ENCODE results near the gene KCNMB2.
A peak's percentile ranks its signal among the peaks of the same experiment; 100 is the strongest.
"Not testable (repeated sequence)": the region's sequence is repeated elsewhere in the genome, so short reads cannot be mapped to it uniquely, and the experiment has no call there.

KCNMB2 gene

DNA sequence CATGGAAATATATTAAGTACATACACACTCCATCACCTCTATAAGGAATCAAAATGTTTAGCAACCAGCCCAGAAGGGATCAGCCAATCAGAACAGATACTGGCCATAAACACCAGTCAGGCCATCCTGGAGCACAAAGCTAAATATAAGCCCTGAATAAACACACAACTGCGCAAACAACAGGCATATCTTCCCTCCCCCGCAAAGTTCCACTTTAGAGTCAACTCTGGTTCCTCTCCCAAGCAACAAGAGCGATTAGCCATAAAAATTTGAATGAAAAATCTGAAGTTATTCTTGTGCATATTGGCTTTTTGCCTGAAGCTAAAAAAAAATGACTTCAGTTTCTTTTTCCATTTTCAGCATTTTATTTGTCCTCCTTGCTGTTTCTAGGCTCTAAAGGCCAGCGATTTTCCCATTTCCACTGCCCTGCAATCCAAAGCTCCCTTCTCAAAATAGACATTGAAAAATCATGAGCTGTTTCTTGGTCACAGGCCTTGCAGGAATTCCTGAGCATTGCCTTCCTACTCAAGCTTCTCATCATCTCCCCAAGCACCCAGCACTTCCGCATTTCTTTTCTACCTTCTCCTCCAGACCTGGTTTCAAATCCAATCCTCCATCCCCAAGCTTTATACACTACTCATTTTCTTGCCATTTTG lies 287.5 kb downstream of the KCNMB2 start:
- intact Hi-C loops (cut with DNase I) = no loop called here
- no peak for DNase-seq

DNA sequence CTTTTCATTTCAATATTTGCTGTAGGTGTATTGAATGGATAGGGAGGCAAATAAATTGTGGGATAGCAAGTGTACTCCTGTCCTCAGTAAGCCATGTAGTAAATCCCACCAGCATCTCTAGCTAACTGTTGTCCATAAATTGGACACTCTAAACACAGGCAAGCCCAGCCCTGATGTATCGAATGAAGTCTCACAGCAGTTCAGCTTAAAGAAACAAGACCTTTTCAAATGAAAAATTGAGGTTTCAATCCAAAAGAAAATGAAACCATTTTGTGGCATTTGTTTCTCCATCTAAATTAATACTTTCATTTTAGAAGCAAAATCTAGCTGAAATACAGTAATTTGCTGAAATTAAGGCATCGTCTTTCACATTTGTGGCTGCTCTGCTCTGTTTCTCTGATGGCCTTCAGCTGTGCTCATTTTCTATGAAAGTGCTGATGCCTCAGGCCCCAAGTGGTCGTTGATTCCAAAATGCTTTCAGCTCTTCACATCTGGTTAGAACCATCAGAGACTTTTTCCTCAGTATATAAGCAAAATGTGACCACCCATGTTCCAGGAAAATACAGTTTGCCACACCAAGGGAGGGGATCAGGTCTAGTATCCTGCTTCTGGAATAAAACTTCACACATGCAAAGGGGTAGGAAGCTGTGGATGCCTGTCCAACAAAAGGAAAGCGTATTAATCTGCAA lies 290.3 kb downstream of the KCNMB2 start:
- no peak for DNase-seq
- intact Hi-C loops (cut with DNase I) = no loop called here

DNA sequence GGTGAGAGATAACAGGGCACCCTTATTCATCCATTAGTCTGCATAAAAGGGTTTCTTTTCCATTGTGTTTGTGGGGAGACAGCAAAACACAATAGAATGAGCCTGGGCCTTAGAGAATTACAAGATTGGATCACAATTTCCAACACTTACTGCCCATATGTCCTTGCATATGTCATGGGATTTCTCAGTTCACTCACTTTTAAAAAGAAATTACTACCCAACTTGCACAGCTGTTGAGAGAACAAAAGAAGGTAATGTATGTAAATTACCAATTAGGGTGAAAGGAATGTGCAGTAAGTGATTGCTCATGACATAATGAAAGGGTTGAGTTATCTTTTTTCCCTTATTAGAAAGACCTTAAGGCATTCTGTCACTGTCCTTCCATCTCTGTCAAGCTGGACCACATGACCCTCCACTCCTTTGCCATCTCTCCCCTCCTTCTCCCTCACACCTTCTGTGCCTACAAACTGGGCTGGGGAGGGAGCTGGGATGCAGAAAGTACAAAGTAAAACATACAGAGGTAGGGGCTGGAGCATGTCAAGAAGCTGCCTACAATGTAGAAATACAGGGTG lies 291.1 kb downstream of the KCNMB2 start:
- intact Hi-C loops (cut with DNase I) = no loop called here
- no peak for DNase-seq

DNA sequence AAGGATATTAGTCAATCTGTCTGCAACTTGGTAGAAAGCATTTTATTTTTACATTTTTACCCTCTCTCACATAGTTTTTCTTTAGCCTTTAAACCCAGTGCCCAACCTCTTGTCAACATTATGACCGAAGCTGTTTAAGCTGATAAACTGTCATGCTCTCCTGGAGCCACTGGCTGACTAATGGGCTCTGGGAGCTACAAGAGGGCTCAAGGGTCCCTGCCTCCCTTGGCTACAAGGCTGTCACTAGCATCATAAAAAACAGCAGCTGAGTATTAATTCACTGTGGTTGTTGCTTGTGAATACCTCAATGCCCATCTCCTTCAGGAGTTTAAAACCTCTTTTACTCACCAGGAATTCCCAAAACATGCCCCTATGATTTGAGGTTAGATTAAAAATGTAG lies 297.5 kb downstream of the KCNMB2 start:
- no peak for DNase-seq
- intact Hi-C loops (cut with DNase I) = no loop called here

DNA sequence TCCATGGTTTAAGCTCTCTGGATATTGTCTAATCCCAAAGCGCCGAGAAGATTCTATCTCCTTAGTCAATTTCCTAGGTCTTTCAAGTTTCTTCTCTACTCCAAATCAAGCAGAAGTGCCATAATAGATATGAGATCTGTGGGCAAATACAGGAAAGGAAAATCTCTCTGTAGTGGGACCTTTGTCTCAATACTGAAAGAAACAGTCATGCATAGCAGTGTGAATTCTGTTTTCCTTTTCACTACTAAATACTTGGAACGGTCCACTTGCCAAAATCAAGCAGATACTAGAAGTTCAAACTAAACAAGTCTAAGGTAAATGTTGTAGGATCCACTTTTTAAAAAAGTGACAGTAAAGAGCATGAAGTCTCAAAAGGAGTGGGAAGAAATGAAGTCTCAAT lies 298.8 kb downstream of the KCNMB2 start:
- DNase-seq = no peak
- intact Hi-C loops (cut with DNase I) = no loop called here

DNA sequence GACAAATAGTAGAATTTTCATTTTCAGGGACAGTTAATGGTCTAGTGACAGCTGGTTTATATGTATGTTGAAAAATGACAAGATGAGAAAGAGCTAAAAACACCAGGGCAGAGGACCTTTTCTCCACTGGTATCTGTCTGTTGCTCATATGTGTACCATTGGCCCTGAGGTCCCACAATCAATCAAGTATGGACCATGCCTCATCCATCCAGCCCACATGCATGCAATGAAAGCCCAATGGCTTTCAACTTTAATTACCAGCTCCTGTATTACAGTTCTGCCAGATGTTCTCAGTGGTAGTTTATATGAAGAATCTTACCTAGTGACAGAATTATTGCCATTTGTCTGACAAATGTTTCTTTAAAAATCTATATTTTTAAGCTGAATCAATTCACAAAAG lies 301.3 kb downstream of the KCNMB2 start:
- intact Hi-C loops (cut with DNase I) = no loop called here
- no peak for DNase-seq

DNA sequence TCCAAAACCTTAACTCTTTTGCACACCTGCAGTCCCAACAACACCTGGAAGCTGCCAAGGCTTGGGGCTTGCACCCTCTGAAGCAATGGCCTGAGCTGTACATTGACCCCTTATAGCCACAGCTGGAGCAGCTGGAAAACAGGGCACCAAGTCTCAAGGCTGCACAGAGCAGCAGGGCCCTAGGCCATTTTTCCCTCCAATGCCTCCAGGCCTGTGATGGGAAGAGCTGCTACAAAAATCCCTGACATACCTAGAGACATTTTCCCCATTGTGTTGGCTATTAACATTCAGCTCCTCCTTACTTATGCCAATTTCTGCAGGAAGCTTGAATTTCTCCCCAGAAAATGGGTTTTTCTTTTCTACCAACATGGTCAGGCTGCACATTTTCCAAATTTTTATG lies 304.4 kb downstream of the KCNMB2 start:
- no peak for DNase-seq

DNA sequence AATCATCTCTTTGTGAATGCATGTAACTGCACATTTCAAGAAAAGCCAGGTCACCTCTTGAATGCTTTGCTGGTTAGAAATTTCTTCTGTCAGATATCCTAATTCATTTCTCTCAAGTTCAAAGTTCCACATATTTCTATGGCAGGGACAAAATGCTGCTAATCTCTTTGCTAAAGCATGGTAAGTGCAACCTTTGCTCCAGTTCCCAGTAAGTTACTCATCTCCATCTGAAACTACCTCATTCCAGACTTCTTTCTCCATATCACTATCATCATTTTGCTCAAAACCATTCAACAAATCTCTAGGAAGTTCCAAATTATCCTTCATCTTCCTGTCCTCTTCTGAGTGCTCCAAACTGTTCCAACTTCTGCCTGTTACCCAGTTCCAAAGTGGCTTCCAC lies 304.8 kb downstream of the KCNMB2 start:
- intact Hi-C loops (cut with DNase I) = no loop called here
- no peak for DNase-seq

More for the DNA sequence above, 304.4 kb downstream of the KCNMB2 start:
- intact Hi-C loops (cut with DNase I) = no loop called here

DNA sequence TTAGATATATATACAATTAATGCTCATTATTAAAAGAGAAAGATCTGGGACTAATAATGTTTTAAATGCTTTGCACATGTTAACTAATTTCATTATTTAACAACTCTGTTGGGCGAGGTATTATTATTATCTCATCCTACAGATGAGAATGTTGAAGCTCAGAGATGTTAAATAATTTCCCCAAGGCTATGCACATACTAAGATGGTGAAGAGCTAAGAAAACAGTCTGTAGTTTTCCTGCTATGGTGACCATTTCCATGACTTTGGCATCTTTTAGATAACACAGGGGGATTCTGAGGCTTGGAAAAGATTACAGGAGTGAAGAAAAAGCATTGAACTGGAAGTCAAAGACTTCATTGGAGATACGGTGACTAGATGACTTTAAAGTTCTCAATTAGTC lies 308.7 kb downstream of the KCNMB2 start:
- intact Hi-C loops (cut with DNase I) = no loop called here
- DNase-seq = no peak

DNA sequence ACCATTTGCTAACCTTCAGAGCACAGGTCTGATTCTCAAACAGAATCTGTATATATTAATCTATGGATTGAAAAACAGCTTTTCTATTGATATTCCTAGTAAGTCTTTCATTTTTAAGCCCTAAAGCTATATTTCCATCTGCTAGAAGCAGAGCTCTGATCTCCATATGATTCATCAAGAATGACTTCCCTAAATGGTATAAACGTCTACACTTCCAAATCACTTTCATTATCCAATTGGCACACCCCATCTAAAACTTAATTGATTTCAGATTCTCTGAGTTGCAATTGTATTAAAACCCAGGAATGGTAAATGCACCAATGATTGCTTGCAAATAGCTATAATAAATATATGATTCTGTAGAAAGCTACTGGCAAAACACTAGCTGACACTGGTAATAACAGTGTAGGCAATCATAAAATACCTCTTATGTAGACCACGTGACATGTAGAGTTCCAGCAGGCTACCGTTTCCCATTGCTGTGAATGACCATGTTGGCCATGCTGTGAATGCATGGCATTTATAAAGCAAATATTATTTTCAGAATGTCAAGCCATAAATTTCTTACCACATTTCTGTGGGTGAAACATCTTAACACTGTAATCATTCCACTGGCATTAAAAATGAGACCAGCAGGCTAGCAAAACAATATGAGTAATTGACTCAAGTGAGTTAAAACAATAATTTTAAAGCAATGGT lies 309.3 kb downstream of the KCNMB2 start:
- intact Hi-C loops (cut with DNase I) = no loop called here
- no peak for DNase-seq

DNA sequence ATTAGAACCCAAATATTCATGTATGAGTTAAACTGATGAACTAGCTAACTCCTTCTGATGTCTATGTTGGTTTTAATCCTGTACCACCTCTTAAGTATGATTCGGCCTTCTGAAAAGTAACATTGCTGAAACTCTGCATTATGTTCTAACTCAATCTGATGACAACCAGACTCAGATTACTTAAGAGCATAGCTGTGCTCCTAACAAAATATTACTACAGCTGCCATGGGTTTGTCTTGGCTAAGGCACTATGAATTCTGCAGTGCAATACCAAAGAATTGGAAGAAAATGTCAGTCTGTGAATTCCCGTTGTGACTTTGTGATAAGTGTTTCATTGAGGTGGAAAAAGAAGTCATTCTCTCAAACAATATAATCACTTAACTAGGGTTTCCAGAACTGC lies 311.0 kb downstream of the KCNMB2 start:
- no peak for DNase-seq
- intact Hi-C loops (cut with DNase I) = no loop called here

DNA sequence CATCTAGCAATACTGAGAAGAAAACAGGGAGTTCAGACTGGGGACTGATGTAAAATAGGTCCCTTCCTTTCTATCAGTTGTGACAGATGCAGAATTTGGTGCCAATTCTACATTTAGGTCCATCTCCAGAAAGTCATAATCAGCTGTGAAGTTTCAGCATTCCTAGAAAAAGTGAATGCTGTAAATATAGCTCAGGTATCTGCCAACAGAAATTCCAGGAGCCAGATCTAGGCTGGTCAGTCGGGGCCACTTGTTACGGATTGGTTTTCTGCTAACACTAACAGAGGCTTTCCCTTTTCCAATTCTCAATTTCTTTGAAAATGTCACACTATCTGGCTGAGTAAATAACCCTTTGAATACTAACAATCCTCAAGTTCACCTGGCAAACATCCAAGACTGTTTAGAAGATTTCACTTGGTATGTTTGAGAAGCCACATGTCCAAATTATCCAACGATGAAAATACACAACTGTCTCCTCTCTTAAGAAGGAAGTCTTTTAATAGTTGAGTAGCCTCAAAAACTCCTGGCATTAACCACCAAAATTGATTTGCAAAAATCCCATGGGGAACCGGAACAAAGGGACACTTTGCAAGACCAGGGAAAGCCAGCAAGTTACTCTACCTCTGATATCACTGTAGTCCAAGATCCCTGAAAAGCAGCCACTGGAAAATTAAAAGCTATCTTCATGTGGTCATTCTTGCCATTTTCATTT lies 313.1 kb downstream of the KCNMB2 start:
- no peak for DNase-seq
- intact Hi-C loops (cut with DNase I) = no loop called here

DNA sequence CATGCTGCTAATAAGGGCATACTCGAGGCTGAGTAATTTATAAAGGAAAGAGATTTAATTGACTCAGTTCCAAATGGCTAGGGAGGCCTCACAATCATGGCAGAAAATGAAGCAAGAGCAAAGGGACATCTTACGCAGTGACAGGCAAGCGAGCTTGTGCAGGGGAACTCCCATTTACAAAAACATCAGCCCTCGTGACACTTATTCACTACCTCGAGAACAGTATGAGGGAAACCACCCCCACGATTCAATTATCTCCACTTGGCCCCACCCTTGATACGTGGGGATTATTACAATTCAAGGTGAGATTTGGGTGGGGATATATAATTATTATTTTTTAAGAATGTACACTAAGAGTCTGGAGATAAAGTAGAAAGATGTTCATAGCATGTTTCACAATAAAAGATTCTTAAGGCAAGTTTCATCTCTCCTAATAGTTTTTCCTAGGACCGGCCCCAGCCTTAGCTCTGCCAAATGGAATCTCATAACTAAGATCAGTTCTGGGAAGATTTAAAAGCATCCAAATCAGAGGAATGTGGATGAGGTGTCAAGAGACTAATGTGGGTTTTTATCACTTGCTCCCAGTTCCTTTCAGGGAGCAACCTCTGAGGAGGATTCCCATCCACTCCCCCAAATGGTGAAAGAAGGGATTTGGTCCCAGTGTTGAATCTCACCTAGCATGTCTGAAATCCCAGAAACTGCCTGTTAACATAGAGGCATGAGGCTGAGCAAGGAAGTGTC lies 314.4 kb downstream of the KCNMB2 start:
- DNase-seq = peak in 4 of 42 donors; percentile 7 to 24 (median 10)

DNA sequence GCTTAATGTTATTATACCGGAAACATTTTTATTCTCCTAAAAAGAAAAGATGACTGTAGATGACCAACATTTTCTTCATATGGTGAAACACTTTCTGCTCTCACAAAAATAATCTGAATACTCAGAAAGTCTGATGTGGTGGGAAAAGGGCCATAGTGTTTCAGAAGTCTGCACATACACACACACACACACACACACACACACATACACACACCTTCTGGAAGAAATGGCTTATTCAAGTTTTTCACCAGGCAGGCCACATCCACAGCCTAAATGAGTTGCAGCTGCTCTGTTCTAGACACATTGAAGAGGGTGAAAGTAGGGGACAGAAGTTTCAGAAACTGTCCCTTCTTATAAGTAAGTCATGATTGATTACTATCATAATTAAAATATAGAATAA lies 315.3 kb downstream of the KCNMB2 start:
- DNase-seq = no peak
- intact Hi-C loops (cut with DNase I) = no loop called here

More for the DNA sequence above, 314.4 kb downstream of the KCNMB2 start:
- intact Hi-C loops (cut with DNase I) = no loop called here

DNA sequence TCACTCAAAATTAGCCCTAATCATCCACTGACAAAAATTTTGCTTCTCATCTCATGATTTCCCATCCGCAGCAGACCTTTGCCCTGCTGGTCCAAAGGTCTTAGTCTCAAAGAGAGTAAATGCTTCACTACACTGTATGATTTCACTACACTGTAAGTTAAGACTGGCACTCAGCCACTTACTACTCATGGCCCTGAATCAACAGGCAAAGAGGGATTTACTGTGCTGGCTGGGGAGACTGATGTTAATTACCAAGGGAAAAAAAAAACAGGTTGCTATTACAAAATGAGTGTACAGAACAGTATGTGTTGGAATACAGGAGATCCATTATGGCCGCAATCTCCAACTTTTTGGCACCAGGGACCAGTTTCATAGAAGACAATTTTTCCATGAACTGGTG lies 320.6 kb downstream of the KCNMB2 start:
- intact Hi-C loops (cut with DNase I) = no loop called here
- no peak for DNase-seq

DNA sequence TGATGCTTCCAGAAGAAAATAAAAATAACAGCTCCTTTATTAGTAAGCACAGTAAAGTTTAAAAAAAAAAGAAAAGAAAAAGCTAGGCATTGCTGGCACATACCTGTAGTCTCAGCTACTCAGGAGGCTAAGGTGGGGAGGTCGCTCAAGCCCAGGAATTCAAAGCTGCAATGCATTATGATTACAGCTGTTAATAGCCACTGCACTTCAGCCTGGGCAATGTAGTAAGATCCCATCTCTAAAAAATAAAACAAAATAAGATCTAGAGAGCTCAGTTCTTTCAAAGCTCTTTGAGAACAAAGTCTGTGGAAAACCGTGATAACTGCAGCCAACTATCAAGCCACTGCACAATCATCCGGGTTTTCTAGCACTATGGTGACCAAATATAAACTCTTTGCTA lies 323.1 kb downstream of the KCNMB2 start:
- no peak for DNase-seq
- intact Hi-C loops (cut with DNase I) = no loop called here

DNA sequence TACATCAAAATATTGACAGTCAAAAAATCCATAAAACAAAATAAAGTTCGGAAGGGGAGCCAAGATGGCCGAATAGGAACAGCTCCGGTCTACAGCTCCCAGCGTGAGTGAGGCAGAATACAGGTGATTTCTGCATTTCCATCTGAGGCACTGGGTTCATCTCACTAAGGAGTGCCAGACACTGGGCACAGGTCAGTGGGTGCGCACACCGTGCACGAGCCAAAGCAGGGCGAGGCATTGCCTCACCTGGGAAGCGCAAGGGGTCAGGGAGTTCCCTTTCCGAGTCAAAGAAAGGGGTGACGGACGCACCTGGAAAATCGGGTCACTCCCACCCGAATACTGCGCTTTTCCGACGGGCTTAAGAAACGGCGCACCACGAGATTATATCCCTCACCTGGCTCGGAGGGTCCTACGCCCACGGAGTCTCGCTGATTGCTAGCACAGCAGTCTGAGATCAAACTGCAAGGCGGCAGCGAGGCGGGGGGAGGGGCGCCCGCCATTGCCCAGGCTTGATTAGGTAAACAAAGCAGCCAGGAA lies 323.7 kb downstream of the KCNMB2 start:
- intact Hi-C loops (cut with DNase I); DNase-seq: not testable (repeated sequence)

DNA sequence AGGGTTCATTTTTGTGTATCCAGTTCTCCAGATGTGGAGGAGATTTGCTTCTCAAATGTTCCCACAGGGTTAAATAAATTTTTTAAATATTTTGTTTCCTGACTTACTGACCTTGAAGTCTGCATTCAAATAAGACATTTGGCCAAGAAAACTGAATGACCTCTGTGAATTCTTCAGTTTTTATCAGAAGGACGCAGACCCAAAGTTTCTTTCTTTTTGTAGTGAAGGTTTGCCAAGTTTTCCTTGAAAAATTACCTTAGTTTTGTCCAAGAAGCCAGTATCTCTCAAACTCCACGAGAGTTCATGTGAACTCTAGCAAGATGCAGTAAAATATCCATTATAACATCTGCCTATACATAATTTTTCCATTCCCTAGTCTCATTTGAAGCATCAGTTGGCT lies 332.4 kb downstream of the KCNMB2 start:
- intact Hi-C loops (cut with DNase I) = no loop called here
- DNase-seq = no peak

DNA sequence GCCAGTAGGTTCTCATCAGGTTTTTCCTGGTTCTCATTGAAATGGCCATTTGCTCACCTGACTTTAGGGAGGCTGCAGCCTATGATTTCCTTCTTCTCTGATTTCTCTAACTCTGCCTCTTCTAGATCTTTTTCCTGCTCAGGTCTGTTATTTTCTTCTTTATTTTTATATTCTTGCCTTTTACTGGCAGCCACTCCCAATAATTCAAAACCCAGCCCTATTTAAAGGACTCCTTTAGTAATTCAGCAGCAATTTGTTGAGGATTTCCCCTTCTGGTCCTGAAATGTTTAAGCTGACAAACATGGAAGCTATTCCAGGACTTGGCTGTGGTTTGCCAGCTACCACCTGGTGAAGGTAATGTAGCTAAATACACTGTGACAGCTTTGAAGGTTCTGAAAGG lies 333.8 kb downstream of the KCNMB2 start:
- DNase-seq = no peak
- intact Hi-C loops (cut with DNase I) = no loop called here

Measured in head of caudate nucleus (tissue), 42 donors.